ENCODE data around the gene DDX52. TPM values are rescaled to one million over a fixed set of nuclear protein-coding genes. Genes with fewer than 3 reads are reported as not detected.

DDX52 gene
- total and polyA plus RNA-seq, 2 of the 8 experiments (the other 6 are each of a cell fraction or from before 2014, with no cell fraction given) = 10.0 to 45.9 TPM

DNA sequence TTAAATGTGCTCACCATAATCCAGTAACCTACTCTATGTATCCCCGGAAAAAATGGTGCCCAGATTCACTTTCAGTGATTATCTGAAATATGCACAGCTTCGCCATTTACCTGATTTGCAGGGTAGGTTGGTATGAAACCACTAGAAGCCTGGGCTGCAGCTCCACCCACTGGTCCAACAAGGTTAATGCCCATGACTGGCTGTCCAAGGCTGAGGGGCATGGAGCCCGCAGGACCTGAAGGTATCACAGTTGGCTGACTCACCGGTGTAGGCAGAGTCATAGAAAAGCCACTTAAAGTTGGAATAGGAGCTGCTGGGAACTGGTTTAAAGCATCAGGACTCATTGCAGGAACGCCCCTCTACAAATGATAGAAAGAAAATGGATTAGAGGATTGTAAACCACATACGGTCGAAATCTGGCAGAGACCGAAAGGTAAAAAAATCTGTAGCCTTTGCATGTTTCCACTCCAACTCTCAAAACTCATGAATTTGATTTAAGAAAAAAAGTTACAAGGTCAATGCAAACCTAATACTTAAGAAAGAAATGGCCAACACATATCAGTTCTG is 72.6 kb downstream of the DDX52 start:
- POLR2A ChIA-PET (ENCODE audit: partially characterized antibody) = interaction anchor here (0.8 to 0.9 kb wide), 2 partner anchors 29 to 39 kb away, joined by 3 read pairs; partner anchors contain the start of gene SYNRG
- no peak overlapping the region for H3K56ac ChIP-seq (replicated peaks; ENCODE audit: insufficient read length, low read depth, low read length)
- no peak overlapping the region for H2BK20ac ChIP-seq (ENCODE audit: low read length)
- no peak overlapping the region for H3K27ac ChIP-seq (ENCODE audit: low read depth, low read length)
- no peak overlapping the region for H2BK15ac ChIP-seq (ENCODE audit: low read length)
- no peak overlapping the region for H3K9ac ChIP-seq (replicated peaks in 1 of 4; ENCODE audit: extremely low read depth in 1 of 4, low read depth in 3 of 4, low read length in 3 of 4)
- no peaks in the 10 kb centered on the region for H3K4me1 ChIP-seq (replicated peaks in 1 of 4; ENCODE audit: control insufficient read depth in 3 of 4, insufficient read depth in 4 of 4, low read length in 3 of 4)
- CTCF ChIA-PET (ENCODE audit: partially characterized antibody) = interaction anchor here (0.5 to 5.0 kb wide), 33 partner anchors 8 to 1235 kb away, joined by 3 to 71 read pairs (median 5); partner anchors contain the start of gene SYNRG
- H4K8ac ChIP-seq (ENCODE audit: extremely low read depth, insufficient read depth, low read length) = no peak overlapping the region
- no peak overlapping the region for H3K4me3 ChIP-seq (ENCODE audit: extremely low read depth in 1 of 4, insufficient read depth in 2 of 4, low read depth in 3 of 4, low read length in 4 of 4)
- H2AK5ac ChIP-seq (ENCODE audit: low read depth, low read length) = no peak overlapping the region
- WGBS, 2 experiments (ENCODE audit: extremely low coverage in 1 of 2, insufficient coverage in 1 of 2, insufficient read length in 1 of 2, insufficient replicate concordance in 2 of 2, low coverage in 1 of 2, low lambda C conversion rate in 2 of 2, missing lambda C conversion rate in 1 of 2) = 84% methylated on average over 8 of the region's 8 CpGs; no CpG with 5 or more reads in 1 of the 2 experiments
- H3K79me2 ChIP-seq (ENCODE audit: control insufficient read depth in 1 of 2, insufficient read depth in 2 of 2, low read length in 2 of 2) = no peaks in the 10 kb centered on the region
- H2BK5ac ChIP-seq (ENCODE audit: low read depth, low read length) = no peak overlapping the region
- H4K20me1 ChIP-seq (replicated peaks in 1 of 2; ENCODE audit: control insufficient read depth in 1 of 2, insufficient read depth in 2 of 2, low read length in 2 of 2) = peaks cover 0 to 2% of the 10 kb centered on the region in 2 experiments
- no peak overlapping the region for H2AFZ ChIP-seq (ENCODE audit: low read length)
- no peak overlapping the region for H2BK120ac ChIP-seq (replicated peaks; ENCODE audit: low read depth, low read length)
- no peak overlapping the region for H3K14ac ChIP-seq (ENCODE audit: insufficient read length)
- H3K79me1 ChIP-seq (ENCODE audit: low read depth, low read length) = no peaks in the 10 kb centered on the region
- no peak overlapping the region for H3K4me2 ChIP-seq (ENCODE audit: insufficient read depth in 1 of 2, low read depth in 2 of 2, low read length in 2 of 2)
- H3K23me2 ChIP-seq (ENCODE audit: low read depth, low read length) = no peaks in the 10 kb centered on the region
- no peak overlapping the region for H2BK12ac ChIP-seq (ENCODE audit: low read depth, low read length)
- H4K91ac ChIP-seq (replicated peaks; ENCODE audit: insufficient read length, low read length) = no peak overlapping the region
- H3K18ac ChIP-seq (ENCODE audit: extremely low read depth, low read length) = no peak overlapping the region
- no peak overlapping the region for H3K4ac ChIP-seq (replicated peaks; ENCODE audit: insufficient read length, low read depth, low read length)
- H3K23ac ChIP-seq (ENCODE audit: insufficient read length) = no peak overlapping the region
- H4K5ac ChIP-seq (ENCODE audit: insufficient read length, low read depth, low read length) = no peak overlapping the region
- FAIRE-seq = no peak
- peaks cover 6 to 34% (median 19%) of the 10 kb centered on the region in 4 experiments; a peak in 7 of 8 replicates for H3K36me3 ChIP-seq (ENCODE audit: control insufficient read depth in 2 of 4, insufficient read depth in 4 of 4, low read length in 3 of 4)
- H3K27me3 ChIP-seq (replicated peaks in 1 of 4; ENCODE audit: control insufficient read depth in 3 of 4, extremely low read depth in 1 of 4, insufficient read depth in 3 of 4, low read length in 3 of 4) = no peaks in the 10 kb centered on the region
- H3K9me3 ChIP-seq (ENCODE audit: insufficient read depth in 2 of 2, low read depth in 1 of 2, low read length in 1 of 2) = no peaks in the 10 kb centered on the region
- peak; percentile 60 to 75 for DNase-seq (ENCODE audit: low read depth in 1 of 2, low spot score in 2 of 2)
- no peak for TF ChIP-seq TCF12 (IDR thresholded peaks at IDR 0.05; ENCODE audit: low read depth, low read length)
- TF ChIP-seq GTF2F1 (IDR thresholded peaks at IDR 0.05; ENCODE audit: borderline replicate concordance, low read depth, low read length) = no peak
- TF ChIP-seq POU5F1 (IDR thresholded peaks at IDR 0.05; ENCODE audit: low read depth, low read length) = no peak
- no peak for TF ChIP-seq KDM1A (IDR thresholded peaks at IDR 0.05; ENCODE audit: borderline replicate concordance, low read length)
- TF ChIP-seq JUND (IDR thresholded peaks at IDR 0.05; ENCODE audit: low read length) = peak; percentile 30; the same call in 1 of the 2 replicates
- TF ChIP-seq USF2 (IDR thresholded peaks at IDR 0.05; ENCODE audit: low read length) = no peak
- no peak for TF ChIP-seq ZNF274 (IDR thresholded peaks at IDR 0.05; ENCODE audit: borderline replicate concordance, extremely low read depth, low read length)
- TF ChIP-seq, protein P1, sequence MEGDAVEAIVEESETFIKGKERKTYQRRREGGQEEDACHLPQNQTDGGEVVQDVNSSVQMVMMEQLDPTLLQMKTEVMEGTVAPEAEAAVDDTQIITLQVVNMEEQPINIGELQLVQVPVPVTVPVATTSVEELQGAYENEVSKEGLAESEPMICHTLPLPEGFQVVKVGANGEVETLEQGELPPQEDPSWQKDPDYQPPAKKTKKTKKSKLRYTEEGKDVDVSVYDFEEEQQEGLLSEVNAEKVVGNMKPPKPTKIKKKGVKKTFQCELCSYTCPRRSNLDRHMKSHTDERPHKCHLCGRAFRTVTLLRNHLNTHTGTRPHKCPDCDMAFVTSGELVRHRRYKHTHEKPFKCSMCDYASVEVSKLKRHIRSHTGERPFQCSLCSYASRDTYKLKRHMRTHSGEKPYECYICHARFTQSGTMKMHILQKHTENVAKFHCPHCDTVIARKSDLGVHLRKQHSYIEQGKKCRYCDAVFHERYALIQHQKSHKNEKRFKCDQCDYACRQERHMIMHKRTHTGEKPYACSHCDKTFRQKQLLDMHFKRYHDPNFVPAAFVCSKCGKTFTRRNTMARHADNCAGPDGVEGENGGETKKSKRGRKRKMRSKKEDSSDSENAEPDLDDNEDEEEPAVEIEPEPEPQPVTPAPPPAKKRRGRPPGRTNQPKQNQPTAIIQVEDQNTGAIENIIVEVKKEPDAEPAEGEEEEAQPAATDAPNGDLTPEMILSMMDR (IDR thresholded peaks at IDR 0.05; ENCODE audit: control extremely low read depth in 1 of 3, insufficient read depth in 1 of 3, low read depth in 1 of 3, low read length in 3 of 3) = peak; percentile 79 to 90 (median 83)
- no peak for TF ChIP-seq PHF8 (conservative IDR thresholded peaks at IDR 0.05; ENCODE audit: low read depth, low read length)

Measured in H1 (cell line).